ENCODE data around the gene CERS6.

DNA sequence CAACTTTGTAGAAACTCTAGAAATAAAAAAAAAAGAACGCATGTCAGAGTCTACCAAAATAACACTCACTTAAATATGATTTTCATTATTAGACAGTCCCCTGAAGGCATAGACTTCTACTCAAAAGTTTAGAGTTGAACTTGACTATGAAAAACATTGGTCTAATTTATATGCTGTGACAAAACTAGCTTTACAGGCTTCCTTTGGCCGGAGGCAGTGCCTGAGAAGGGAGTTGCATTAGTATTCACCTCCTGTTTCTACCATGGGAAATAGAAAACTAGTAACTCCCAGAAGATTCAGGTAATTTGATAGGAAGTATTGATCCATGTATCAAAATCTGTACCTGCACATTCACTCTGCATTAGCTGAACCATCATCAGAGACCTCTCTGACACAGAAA, 182.9 kb downstream of the CERS6 start:
- TF ChIP-seq, protein P1, sequence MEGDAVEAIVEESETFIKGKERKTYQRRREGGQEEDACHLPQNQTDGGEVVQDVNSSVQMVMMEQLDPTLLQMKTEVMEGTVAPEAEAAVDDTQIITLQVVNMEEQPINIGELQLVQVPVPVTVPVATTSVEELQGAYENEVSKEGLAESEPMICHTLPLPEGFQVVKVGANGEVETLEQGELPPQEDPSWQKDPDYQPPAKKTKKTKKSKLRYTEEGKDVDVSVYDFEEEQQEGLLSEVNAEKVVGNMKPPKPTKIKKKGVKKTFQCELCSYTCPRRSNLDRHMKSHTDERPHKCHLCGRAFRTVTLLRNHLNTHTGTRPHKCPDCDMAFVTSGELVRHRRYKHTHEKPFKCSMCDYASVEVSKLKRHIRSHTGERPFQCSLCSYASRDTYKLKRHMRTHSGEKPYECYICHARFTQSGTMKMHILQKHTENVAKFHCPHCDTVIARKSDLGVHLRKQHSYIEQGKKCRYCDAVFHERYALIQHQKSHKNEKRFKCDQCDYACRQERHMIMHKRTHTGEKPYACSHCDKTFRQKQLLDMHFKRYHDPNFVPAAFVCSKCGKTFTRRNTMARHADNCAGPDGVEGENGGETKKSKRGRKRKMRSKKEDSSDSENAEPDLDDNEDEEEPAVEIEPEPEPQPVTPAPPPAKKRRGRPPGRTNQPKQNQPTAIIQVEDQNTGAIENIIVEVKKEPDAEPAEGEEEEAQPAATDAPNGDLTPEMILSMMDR (conservative IDR thresholded peaks at IDR 0.05) = no peak
- no peak for TF ChIP-seq EZH2 (IDR thresholded peaks at IDR 0.05; ENCODE audit: low read depth)
